Activated T-helper 2 cell treated with anti-CD3 and anti-CD28 coated beads, Interferon-gamma antibody, Interleukin-2, Interleukin-4, amounts not matched to agents 10 μg/mL and 5 μg/mL and 100 μg/mL, durations not matched to agents 14 hours and 24 hours and 36 hours (primary cell): ENCODE data around the gene NOTCH1. TPM values are rescaled to one million over a fixed set of nuclear protein-coding genes. Genes with fewer than 3 reads are reported as not detected.
"Not testable (repeated sequence)": the region's sequence is repeated elsewhere in the genome, so short reads cannot be mapped to it uniquely, and the experiment has no call there.

Experiments used
- DNase-seq: peaks from one replicate; pipeline ENCODE4 v3.0.0; 2021; ENCODE audit warnings: low spot score
- H3K27ac Mint-ChIP-seq: one replicate; pipeline ENCODE4 v1.8.0; 2021; ENCODE audit warnings: mixed read lengths
- H3K27me3 Mint-ChIP-seq: one replicate; pipeline ENCODE4 v1.8.0; 2021; ENCODE audit warnings: low read depth, mixed read lengths
- H3K36me3 Mint-ChIP-seq: one replicate; pipeline ENCODE4 v1.8.0; 2021; ENCODE audit warnings: low read depth, mixed read lengths
- H3K4me1 Mint-ChIP-seq: one replicate; pipeline ENCODE4 v1.8.0; 2021; ENCODE audit warnings: low read depth, mixed read lengths
- H3K4me3 Mint-ChIP-seq: one replicate; pipeline ENCODE4 v1.8.0; 2021; ENCODE audit warnings: low read depth, mild to moderate bottlenecking, moderate library complexity, mixed read lengths
- H3K9me3 Mint-ChIP-seq: one replicate; pipeline ENCODE4 v1.8.0; 2021; ENCODE audit warnings: mixed read lengths
- intact Hi-C: fragments of 100-400 bp; cut with micrococcal nuclease; formaldehyde crosslinking; loops from one replicate; pipeline ENCODE4 v1.15.1; 2023
- total RNA-seq: library from RNA; stranded (reverse); gene quantifications from 2 replicates; pipeline ENCODE4 v1.2.3, GENCODE V29; 2022

The NOTCH1 gene
- total RNA-seq, 1 donor from 2014 or later, result 81.3 TPM

- H3K27me3 Mint-ChIP-seq, result no peaks in the 10 kb centered on the region
- no peaks in the 10 kb centered on the region for H3K9me3 Mint-ChIP-seq
- no peak overlapping the region for H3K4me3 Mint-ChIP-seq
- no peaks in the 10 kb centered on the region for H3K36me3 Mint-ChIP-seq
- no peak for DNase-seq
- intact Hi-C loops, result no loop called here
- H3K4me1 Mint-ChIP-seq, result peaks cover 7% of the 10 kb centered on the region
- no peak overlapping the region for H3K27ac Mint-ChIP-seq
Observed at GRCh38 chr9:136585531-136586120, 39.8 kb upstream of the NOTCH1 start.

GRCh38 chr9:136584934-136585333 lies 39.1 kb upstream of the NOTCH1 start:
- no peaks in the 10 kb centered on the region for H3K27me3 Mint-ChIP-seq
- no peak overlapping the region for H3K4me3 Mint-ChIP-seq
- H3K4me1 Mint-ChIP-seq, result peaks cover 7% of the 10 kb centered on the region
- no peaks in the 10 kb centered on the region for H3K36me3 Mint-ChIP-seq
- no peaks in the 10 kb centered on the region for H3K9me3 Mint-ChIP-seq
- H3K27ac Mint-ChIP-seq, result no peak overlapping the region
- DNase-seq, result no peak
- intact Hi-C loops, result no loop called here

GRCh38 chr9:136584401-136584932 lies 38.6 kb upstream of the NOTCH1 start:
- intact Hi-C loops, result no loop called here
- H3K4me3 Mint-ChIP-seq, result no peak overlapping the region
- H3K9me3 Mint-ChIP-seq, result no peaks in the 10 kb centered on the region
- H3K36me3 Mint-ChIP-seq, result no peaks in the 10 kb centered on the region
- peaks cover 7% of the 10 kb centered on the region for H3K4me1 Mint-ChIP-seq
- no peak overlapping the region for H3K27ac Mint-ChIP-seq
- DNase-seq, result no peak
- no peaks in the 10 kb centered on the region for H3K27me3 Mint-ChIP-seq

- H3K27me3 Mint-ChIP-seq, result no peaks in the 10 kb centered on the region
- intact Hi-C loops, result no loop called here
- H3K4me1 Mint-ChIP-seq, result no peaks in the 10 kb centered on the region
- H3K9me3 Mint-ChIP-seq, result no peaks in the 10 kb centered on the region
- no peak for DNase-seq
- H3K4me3 Mint-ChIP-seq, result no peak overlapping the region
- no peak overlapping the region for H3K27ac Mint-ChIP-seq
- H3K36me3 Mint-ChIP-seq, result no peaks in the 10 kb centered on the region
Observed at GRCh38 chr9:136582977-136583735, 37.3 kb upstream of the NOTCH1 start.

GRCh38 chr9:136581614-136582447 lies 36.0 kb upstream of the NOTCH1 start:
- Mint-ChIP-seq H3K36me3 (no peaks in the 10 kb centered on the region), H3K9me3 (no peaks in the 10 kb centered on the region), H3K27me3 (no peaks in the 10 kb centered on the region), H3K27ac (no peak overlapping the region), H3K4me1 (no peaks in the 10 kb centered on the region), H3K4me3 (no peak overlapping the region)
- intact Hi-C loops, result no loop called here
- no peak for DNase-seq

GRCh38 chr9:136579650-136580219 lies 33.9 kb upstream of the NOTCH1 start:
- H3K27me3 Mint-ChIP-seq, H3K4me1 Mint-ChIP-seq, DNase-seq, H3K27ac Mint-ChIP-seq, intact Hi-C loops, H3K36me3 Mint-ChIP-seq, H3K9me3 Mint-ChIP-seq, H3K4me3 Mint-ChIP-seq: not testable (repeated sequence)

GRCh38 chr9:136578915-136579649 lies 33.2 kb upstream of the NOTCH1 start:
- DNase-seq, result no peak
- intact Hi-C loops, result no loop called here
- H3K27me3 Mint-ChIP-seq, result no peaks in the 10 kb centered on the region

GRCh38 chr9:136578626-136578914 lies 32.7 kb upstream of the NOTCH1 start:
- DNase-seq, result no peak
- Mint-ChIP-seq H3K36me3 (no peaks in the 10 kb centered on the region), H3K27me3 (no peaks in the 10 kb centered on the region), H3K4me3 (no peak overlapping the region), H3K4me1 (no peaks in the 10 kb centered on the region), H3K9me3 (no peaks in the 10 kb centered on the region), H3K27ac (no peak overlapping the region)
- intact Hi-C loops, result no loop called here

More at GRCh38 chr9:136578915-136579649, 33.2 kb upstream of the NOTCH1 start:
- Mint-ChIP-seq H3K4me1 (no peaks in the 10 kb centered on the region), H3K27ac (no peak overlapping the region), H3K9me3 (no peaks in the 10 kb centered on the region), H3K4me3 (no peak overlapping the region), H3K36me3 (no peaks in the 10 kb centered on the region)

GRCh38 chr9:136577941-136578625 lies 32.2 kb upstream of the NOTCH1 start:
- intact Hi-C loops, result no loop called here
- H3K9me3 Mint-ChIP-seq, result no peaks in the 10 kb centered on the region
- no peaks in the 10 kb centered on the region for H3K27me3 Mint-ChIP-seq
- H3K36me3 Mint-ChIP-seq, result no peaks in the 10 kb centered on the region
- H3K4me3 Mint-ChIP-seq, result no peak overlapping the region
- no peak overlapping the region for H3K27ac Mint-ChIP-seq
- no peaks in the 10 kb centered on the region for H3K4me1 Mint-ChIP-seq
- DNase-seq, result no peak

GRCh38 chr9:136576269-136576626 lies 30.4 kb upstream of the NOTCH1 start:
- Mint-ChIP-seq H3K27me3 (no peaks in the 10 kb centered on the region), H3K27ac (no peak overlapping the region), H3K4me3 (no peak overlapping the region), H3K36me3 (no peaks in the 10 kb centered on the region), H3K9me3 (no peaks in the 10 kb centered on the region), H3K4me1 (no peaks in the 10 kb centered on the region)
- no peak for DNase-seq
- intact Hi-C loops, result no loop called here

GRCh38 chr9:136575626-136576268 lies 29.9 kb upstream of the NOTCH1 start:
- no peak for DNase-seq
- Mint-ChIP-seq H3K9me3 (no peaks in the 10 kb centered on the region), H3K27me3 (no peaks in the 10 kb centered on the region), H3K4me3 (no peak overlapping the region), H3K36me3 (no peaks in the 10 kb centered on the region), H3K4me1 (no peaks in the 10 kb centered on the region), H3K27ac (no peak overlapping the region)
- intact Hi-C loops, result no loop called here
